ENCODE results near the gene C1orf226. TPM values are rescaled to one million over a fixed set of nuclear protein-coding genes. Genes with fewer than 3 reads are reported as not detected.
"Not testable (repeated sequence)": the region's sequence is repeated elsewhere in the genome, so short reads cannot be mapped to it uniquely, and the experiment has no call there.

Gene C1orf226
- total RNA-seq, 1 donor from 2014 or later, result not detected

GRCh38 chr1:162343470-162343869 is 38.1 kb upstream of the C1orf226 start:
- ChIA-PET POLR2A (no interaction called here), CTCF (no interaction called here)
- intact Hi-C loops (cut with micrococcal nuclease), result no loop called here
- Mint-ChIP-seq H3K27me3 (peaks cover 11% of the 10 kb centered on the region), H3K36me3 (ENCODE audit: low read depth) (no peaks in the 10 kb centered on the region), H3K4me3 (no peak overlapping the region), H3K9me3 (no peaks in the 10 kb centered on the region), H3K4me1 (no peaks in the 10 kb centered on the region), H3K27ac (no peak overlapping the region)
- ATAC-seq (ENCODE audit: low read depth) (no peak), DNase-seq (no peak)
- TF ChIP-seq CTCF (IDR thresholded peaks at IDR 0.05), result no peak

- DNase-seq (no peak), ATAC-seq (ENCODE audit: low read depth) (no peak)
- no peaks in the 10 kb centered on the region for H3K36me3 Mint-ChIP-seq (ENCODE audit: low read depth)
- intact Hi-C loops (cut with micrococcal nuclease), result no loop called here
- TF ChIP-seq CTCF (IDR thresholded peaks at IDR 0.05), result no peak
- POLR2A ChIA-PET, result no interaction called here
- H3K27me3 Mint-ChIP-seq, result peaks cover 4% of the 10 kb centered on the region
- no peaks in the 10 kb centered on the region for H3K9me3 Mint-ChIP-seq
- no peak overlapping the region for H3K27ac Mint-ChIP-seq
- no peaks in the 10 kb centered on the region for H3K4me1 Mint-ChIP-seq
- CTCF ChIA-PET, result no interaction called here
- H3K4me3 Mint-ChIP-seq, result no peak overlapping the region
Observed at GRCh38 chr1:162347281-162347680, 34.2 kb upstream of the C1orf226 start.

- ATAC-seq (ENCODE audit: low read depth) (no peak), DNase-seq (no peak)
- ChIA-PET CTCF (no interaction called here), POLR2A (no interaction called here)
- H3K27ac Mint-ChIP-seq, result no peak overlapping the region
- no peaks in the 10 kb centered on the region for H3K9me3 Mint-ChIP-seq
- no peaks in the 10 kb centered on the region for H3K36me3 Mint-ChIP-seq (ENCODE audit: low read depth)
- intact Hi-C loops (cut with micrococcal nuclease), result no loop called here
- no peak overlapping the region for H3K4me3 Mint-ChIP-seq
- no peaks in the 10 kb centered on the region for H3K4me1 Mint-ChIP-seq
- TF ChIP-seq CTCF (IDR thresholded peaks at IDR 0.05), result no peak
- H3K27me3 Mint-ChIP-seq, result peaks cover 2% of the 10 kb centered on the region
Observed at GRCh38 chr1:162349635-162350330, 31.7 kb upstream of the C1orf226 start.

- TF ChIP-seq CTCF (IDR thresholded peaks at IDR 0.05), result no peak
- ChIA-PET CTCF (no interaction called here), POLR2A (no interaction called here)
- Mint-ChIP-seq H3K4me1 (no peaks in the 10 kb centered on the region), H3K27ac (no peak overlapping the region), H3K27me3 (peaks cover 2% of the 10 kb centered on the region), H3K36me3 (ENCODE audit: low read depth) (no peaks in the 10 kb centered on the region), H3K9me3 (no peaks in the 10 kb centered on the region), H3K4me3 (no peak overlapping the region)
- no peak for DNase-seq
- intact Hi-C loops (cut with micrococcal nuclease), result no loop called here
- no peak for ATAC-seq (ENCODE audit: low read depth)
Observed at GRCh38 chr1:162351246-162351842, 30.2 kb upstream of the C1orf226 start.

GRCh38 chr1:162351874-162352273 is 29.7 kb upstream of the C1orf226 start:
- H3K27me3 Mint-ChIP-seq; H3K4me3 Mint-ChIP-seq; ATAC-seq (ENCODE audit: low read depth); H3K4me1 Mint-ChIP-seq; H3K27ac Mint-ChIP-seq; POLR2A ChIA-PET; DNase-seq; CTCF ChIA-PET; intact Hi-C loops (cut with micrococcal nuclease); H3K36me3 Mint-ChIP-seq (ENCODE audit: low read depth); H3K9me3 Mint-ChIP-seq: not testable (repeated sequence)
